ENCODE measurements around the gene ABCB7.
"Not testable (repeated sequence)": the region's sequence is repeated elsewhere in the genome, so short reads cannot be mapped to it uniquely, and the experiment has no call there.

ABCB7 gene

GRCh38 chrX:75155827-75156525, at the start of gene ABCB7:
ABCB7 (minus strand) TSS chrX:75156283; CDS start chrX:75156272, 11 bp downstream.
- peak; percentile 87 for DNase-seq

GRCh38 chrX:75188415-75189206, 32.5 kb upstream of the ABCB7 start:
- not testable (repeated sequence) for DNase-seq

GRCh38 chrX:75181721-75182120, 25.6 kb upstream of the ABCB7 start:
- no peak for DNase-seq

GRCh38 chrX:75179536-75180293, 23.6 kb upstream of the ABCB7 start:
- DNase-seq, result not testable (repeated sequence)

GRCh38 chrX:75172257-75172890, 16.3 kb upstream of the ABCB7 start:
- not testable (repeated sequence) for DNase-seq

GRCh38 chrX:75158054-75158453, 2.0 kb upstream of the ABCB7 start:
- no peak for DNase-seq

GRCh38 chrX:75156531-75156945, 455 bp upstream of the ABCB7 start:
- peak; percentile 29 for DNase-seq

GRCh38 chrX:75155447-75155826, 646 bp downstream of the ABCB7 start:
- peak; percentile 65 for DNase-seq

GRCh38 chrX:75154871-75155270, 1.2 kb downstream of the ABCB7 start:
- no peak for DNase-seq

- DNase-seq, result no peak
These were observed 4.1 kb downstream of the ABCB7 start for GRCh38 chrX:75151827-75152592.

- DNase-seq, result no peak
These were observed 6.4 kb downstream of the ABCB7 start for GRCh38 chrX:75149654-75150053.

- no peak for DNase-seq
These were observed 23.4 kb downstream of the ABCB7 start for GRCh38 chrX:75132672-75133071.

- no peak for DNase-seq
These were observed 24.0 kb downstream of the ABCB7 start for GRCh38 chrX:75131973-75132627.

- DNase-seq, result not testable (repeated sequence)
These were observed 27.0 kb downstream of the ABCB7 start for GRCh38 chrX:75129069-75129468.

- no peak for DNase-seq
These were observed 37.8 kb downstream of the ABCB7 start for GRCh38 chrX:75118296-75118695.

- DNase-seq, result no peak
These were observed 40.2 kb downstream of the ABCB7 start for GRCh38 chrX:75115707-75116413.

- DNase-seq, result no peak
These were observed 41.4 kb downstream of the ABCB7 start for GRCh38 chrX:75114638-75115037.

GRCh38 chrX:75113664-75114063, 42.4 kb downstream of the ABCB7 start:
- DNase-seq, result no peak

GRCh38 chrX:75107863-75108509, 48.1 kb downstream of the ABCB7 start:
- DNase-seq, result no peak

GRCh38 chrX:75106772-75107171, 49.3 kb downstream of the ABCB7 start:
- DNase-seq, result no peak
